A673 (cell line): ENCODE data around the gene NR2C2. TPM values are rescaled to one million over a fixed set of nuclear protein-coding genes. Genes with fewer than 3 reads are reported as not detected.

Experiments used
- BruUV-seq: library from RNA; stranded (reverse); fragments of 400-500 nt; replicated peaks from 2 replicates; lab custom pipeline; 2021; lab: Mats Ljungman, UMichigan
- CTCF ChIA-PET: fragments of 300-600 bp; sonication (Branson Sonifier 250); formaldehyde crosslinking; loops from one replicate; lab custom pipeline; 2022; ENCODE audit warnings: antibody characterized with exemption; lab: Charles Lee
- POLR2A ChIA-PET: fragments of 300-600 bp; sonication (Branson Sonifier 250); formaldehyde crosslinking; loops from one replicate; lab custom pipeline; 2022; ENCODE audit warnings: antibody characterized with exemption; ENCODE audit not compliant: low non-redundant PET; lab: Charles Lee
- DNase-seq: peaks from one replicate; pipeline ENCODE4 v3.0.0-alpha.2; 2015; ENCODE audit warnings: low spot score
- H3K27ac ChIP-seq: fragments of 200-600 bp; sonication (generic); 2 replicates; pipeline ENCODE4 v1.5.1; 2016; ENCODE audit warnings: mixed run types, low read depth, mild to moderate bottlenecking, mixed read lengths, antibody characterized with exemption, low read length; ENCODE audit not compliant: poor library complexity, severe bottlenecking
- H3K27me3 ChIP-seq: fragments of 200-600 bp; sonication (generic); replicated peaks from 2 replicates; pipeline ENCODE4 v1.6.1; 2017; ENCODE audit warnings: mixed run types, low read depth, mild to moderate bottlenecking, mixed read lengths, antibody characterized with exemption, low read length; ENCODE audit not compliant: insufficient read depth, poor library complexity
- H3K36me3 ChIP-seq: fragments of 200-600 bp; sonication (generic); 2 replicates; pipeline ENCODE4 v1.6.1; 2016; ENCODE audit warnings: mixed run types, mild to moderate bottlenecking, mixed read lengths, antibody characterized with exemption, low read length; ENCODE audit not compliant: insufficient read depth, poor library complexity, severe bottlenecking
- H3K4me1 ChIP-seq: fragments of 200-600 bp; sonication (generic); 2 replicates; pipeline ENCODE4 v1.6.1; 2017; ENCODE audit warnings: mixed run types, mild to moderate bottlenecking, mixed read lengths, antibody characterized with exemption, low read length; ENCODE audit not compliant: insufficient read depth, poor library complexity, severe bottlenecking
- H3K4me3 ChIP-seq: fragments of 200-600 bp; sonication (generic); 2 replicates; pipeline ENCODE4 v1.5.1; 2016; ENCODE audit warnings: low read depth, mixed run types, mild to moderate bottlenecking, mixed read lengths, low read length; ENCODE audit not compliant: poor library complexity, severe bottlenecking
- H3K9me3 ChIP-seq: fragments of 200-600 bp; sonication (generic); 2 replicates; pipeline ENCODE4 v1.6.1; 2016; ENCODE audit warnings: mixed run types, low read depth, mild to moderate bottlenecking, mixed read lengths, antibody characterized with exemption, low read length; ENCODE audit not compliant: poor library complexity, severe bottlenecking
- CTCF ChIP-seq: fragments of 300-800, 200-600 bp; sonication (generic); conservative IDR thresholded peaks from 2 replicates; pipeline ENCODE4 v1.5.1; 2017; ENCODE audit warnings: low read depth, mild to moderate bottlenecking, antibody characterized with exemption, low read length, moderate library complexity, mixed read lengths
- EZH2 ChIP-seq: fragments of 200-600 bp; sonication (generic); IDR thresholded peaks from 2 replicates; pipeline ENCODE4 v1.6.1; 2017; ENCODE audit warnings: borderline replicate concordance, low read depth, mild to moderate bottlenecking, mixed read lengths, antibody characterized with exemption, low read length; ENCODE audit not compliant: poor library complexity, severe bottlenecking
- intact Hi-C: fragments of 100-400 bp; cut with micrococcal nuclease; formaldehyde crosslinking; loops from one replicate; pipeline ENCODE4 v1.10.0; 2022; ENCODE audit not compliant: unreplicated experiment
- total RNA-seq: library from RNA; stranded (reverse); gene quantifications from 2 replicates; pipeline ENCODE4 v1.2.3, GENCODE V29; 2021

NR2C2 gene
- total RNA-seq, 1 experiment from 2014 or later = 56.5 TPM

GRCh38 chr3:14918356-14918860 is 29.0 kb upstream of the NR2C2 start:
- Histone ChIP-seq H3K4me3 (no peak overlapping the region), H3K4me1 (no peaks in the 10 kb centered on the region), H3K27ac (no peak overlapping the region), H3K9me3 (no peaks in the 10 kb centered on the region), H3K27me3 (no peaks in the 10 kb centered on the region), H3K36me3 (no peaks in the 10 kb centered on the region)
- CTCF ChIA-PET = no interaction called here
- TF ChIP-seq EZH2 = no peak
- no peak for TF ChIP-seq CTCF
- no TSS peak for BruUV-seq
- no peak for DNase-seq
- intact Hi-C loops = no loop called here
- POLR2A ChIA-PET = no interaction called here

- H3K27ac ChIP-seq = no peak overlapping the region
- ChIA-PET POLR2A (no interaction called here), CTCF (interaction anchor here (1.0 to 3.0 kb wide), 4 partner anchors 130 to 717 kb away, joined by 3 to 20 read pairs (median 6); no protein-coding TSS in a partner anchor)
- intact Hi-C loops = loop anchor here (2.0 to 5.0 kb wide), 5 partner anchors 288 to 1263 kb away; no protein-coding TSS in a partner anchor
- H3K36me3 ChIP-seq = no peaks in the 10 kb centered on the region
- H3K4me1 ChIP-seq = no peaks in the 10 kb centered on the region
- no peak for TF ChIP-seq EZH2
- no peak for TF ChIP-seq CTCF
- H3K27me3 ChIP-seq = no peaks in the 10 kb centered on the region
- BruUV-seq = no TSS peak
- no peaks in the 10 kb centered on the region for H3K9me3 ChIP-seq
- no peak for DNase-seq
- no peak overlapping the region for H3K4me3 ChIP-seq
Measured at GRCh38 chr3:14920536-14920935, 26.8 kb upstream of the NR2C2 start.

- no peak for TF ChIP-seq EZH2
- TF ChIP-seq CTCF = peak; percentile 95
- POLR2A ChIA-PET = no interaction called here
- no peaks in the 10 kb centered on the region for H3K36me3 ChIP-seq
Measured at GRCh38 chr3:14921034-14921616, 26.3 kb upstream of the NR2C2 start.

More at GRCh38 chr3:14921034-14921616, 26.3 kb upstream of the NR2C2 start:
- H3K9me3 ChIP-seq = no peaks in the 10 kb centered on the region
- CTCF ChIA-PET = interaction anchor here (0.5 to 3.0 kb wide), 6 partner anchors 130 to 1025 kb away, joined by 3 to 20 read pairs (median 4); no protein-coding TSS in a partner anchor
- H3K4me1 ChIP-seq = no peaks in the 10 kb centered on the region
- H3K27me3 ChIP-seq = no peaks in the 10 kb centered on the region
- peak; percentile 90 for DNase-seq
- no peak overlapping the region for H3K4me3 ChIP-seq
- intact Hi-C loops = loop anchor here (1.0 to 5.0 kb wide), 7 partner anchors 130 to 1264 kb away; no protein-coding TSS in a partner anchor
- BruUV-seq = no TSS peak
- H3K27ac ChIP-seq = no peak overlapping the region
